WTC11 (cell line): ENCODE data around the gene OMG. TPM values are rescaled to one million over a fixed set of nuclear protein-coding genes. Genes with fewer than 3 reads are reported as not detected.

ENCODE experiments used
- ATAC-seq: fragments of 200-7000 bp; cut with Tn5 transposase; 2 replicates; pipeline ENCODE4 v1.10.0; 2021; ENCODE audit warnings: mild to moderate bottlenecking, moderate library complexity
- CTCF ChIA-PET: fragments of 300-600 bp; sonication (Branson Sonifier 250); formaldehyde crosslinking; loops from one replicate; lab custom pipeline; 2021; ENCODE audit warnings: antibody characterized with exemption; lab: Charles Lee
- POLR2A ChIA-PET: fragments of 350-600 bp; sonication (Branson Sonifier 250); formaldehyde crosslinking; loops from one replicate; lab custom pipeline; 2021; ENCODE audit warnings: antibody characterized with exemption; lab: Charles Lee
- DNase-seq: peaks from one replicate; pipeline ENCODE4 v3.0.0; 2021; ENCODE audit warnings: low spot score
- H3K27ac Mint-ChIP-seq: 2 replicates; pipeline ENCODE4 v1.8.0; 2021; ENCODE audit warnings: mixed read lengths
- H3K27me3 Mint-ChIP-seq: 2 replicates; pipeline ENCODE4 v1.8.0; 2021; ENCODE audit warnings: low read depth, mild to moderate bottlenecking, moderate library complexity, mixed read lengths
- H3K36me3 Mint-ChIP-seq: 2 replicates; pipeline ENCODE4 v1.8.0; 2021; ENCODE audit warnings: mixed read lengths
- H3K4me1 Mint-ChIP-seq: 2 replicates; pipeline ENCODE4 v1.8.0; 2022; ENCODE audit warnings: mixed read lengths
- H3K4me3 Mint-ChIP-seq: 2 replicates; pipeline ENCODE4 v1.8.0; 2021; ENCODE audit warnings: mild to moderate bottlenecking, moderate library complexity, mixed read lengths
- H3K9me3 Mint-ChIP-seq: 2 replicates; pipeline ENCODE4 v1.8.0; 2021; ENCODE audit warnings: mixed read lengths
- ATF6 ChIP-seq: sonication (generic); formaldehyde crosslinking; IDR thresholded peaks from 2 replicates; pipeline ENCODE4 v1.8.1; 2023; ENCODE audit warnings: mild to moderate bottlenecking, missing genetic modification reagents
- CREM ChIP-seq: sonication (generic); formaldehyde crosslinking; IDR thresholded peaks from 2 replicates; pipeline ENCODE4 v1.8.1; 2022; ENCODE audit warnings: mild to moderate bottlenecking, missing genetic modification reagents, moderate library complexity
- E2F4 ChIP-seq: sonication (generic); formaldehyde crosslinking; IDR thresholded peaks from 2 replicates; pipeline ENCODE4 v1.8.1; 2022; ENCODE audit warnings: low read depth, mild to moderate bottlenecking, moderate library complexity, missing genetic modification reagents, borderline replicate concordance
- E2F5 ChIP-seq: sonication (generic); formaldehyde crosslinking; IDR thresholded peaks from 2 replicates; pipeline ENCODE4 v1.8.1; 2022; ENCODE audit warnings: mild to moderate bottlenecking, moderate library complexity, missing genetic modification reagents
- ELF4 ChIP-seq: sonication (generic); formaldehyde crosslinking; IDR thresholded peaks from 2 replicates; pipeline ENCODE4 v1.8.1; 2022; ENCODE audit warnings: low read depth, mild to moderate bottlenecking, moderate library complexity, missing genetic modification reagents
- FOXP1 ChIP-seq: sonication (generic); formaldehyde crosslinking; IDR thresholded peaks from 2 replicates; pipeline ENCODE4 v1.8.0; 2022; ENCODE audit warnings: missing genetic modification reagents, mild to moderate bottlenecking, moderate library complexity, borderline replicate concordance
- FOXP4 ChIP-seq: sonication (generic); formaldehyde crosslinking; IDR thresholded peaks from 2 replicates; pipeline ENCODE4 v1.8.0; 2022; ENCODE audit warnings: mild to moderate bottlenecking, missing genetic modification reagents
- GABPB1 ChIP-seq: sonication (generic); formaldehyde crosslinking; IDR thresholded peaks from 2 replicates; pipeline ENCODE4 v1.8.1; 2023; ENCODE audit warnings: mild to moderate bottlenecking, missing genetic modification reagents
- HMGXB4 ChIP-seq: sonication (generic); formaldehyde crosslinking; IDR thresholded peaks from 2 replicates; pipeline ENCODE4 v1.8.1; 2023; ENCODE audit warnings: mild to moderate bottlenecking, moderate library complexity, missing genetic modification reagents
- IRF2 ChIP-seq: sonication (generic); formaldehyde crosslinking; IDR thresholded peaks from 2 replicates; pipeline ENCODE4 v1.8.0; 2022; ENCODE audit warnings: low read depth, missing genetic modification reagents, borderline replicate concordance
- KAT7 ChIP-seq: sonication (generic); formaldehyde crosslinking; IDR thresholded peaks from 2 replicates; pipeline ENCODE4 v1.8.1; 2023; ENCODE audit warnings: missing genetic modification reagents, mild to moderate bottlenecking, borderline replicate concordance
- MLX ChIP-seq: sonication (generic); formaldehyde crosslinking; IDR thresholded peaks from 2 replicates; pipeline ENCODE4 v1.8.1; 2023; ENCODE audit warnings: mild to moderate bottlenecking, missing genetic modification reagents, moderate library complexity
- MXD4 ChIP-seq: fragments of 250-450 bp; sonication (Bioruptor Pico); IDR thresholded peaks from 2 replicates; pipeline ENCODE4 v1.8.0; 2021; ENCODE audit warnings: mild to moderate bottlenecking, moderate library complexity, borderline replicate concordance
- MYBL2 ChIP-seq: sonication (generic); formaldehyde crosslinking; IDR thresholded peaks from 2 replicates; pipeline ENCODE4 v1.8.1; 2023; ENCODE audit warnings: mild to moderate bottlenecking, moderate library complexity, missing genetic modification reagents
- NFATC4 ChIP-seq: fragments of 250-450 bp; sonication (Bioruptor Pico); IDR thresholded peaks from 2 replicates; pipeline ENCODE4 v1.9.0; 2021; ENCODE audit warnings: mild to moderate bottlenecking
- NFE2L1 ChIP-seq: sonication (generic); formaldehyde crosslinking; IDR thresholded peaks from 2 replicates; pipeline ENCODE4 v1.8.1; 2023; ENCODE audit warnings: missing genetic modification reagents
- NR3C1 ChIP-seq: sonication (generic); formaldehyde crosslinking; conservative IDR thresholded peaks from 2 replicates; pipeline ENCODE4 v1.8.1; 2023; ENCODE audit warnings: low read depth, mild to moderate bottlenecking, missing genetic modification reagents
- TEAD1 ChIP-seq: sonication (generic); formaldehyde crosslinking; IDR thresholded peaks from 2 replicates; pipeline ENCODE4 v1.8.0; 2022; ENCODE audit warnings: mild to moderate bottlenecking, missing genetic modification reagents
- USF1 ChIP-seq: sonication (generic); formaldehyde crosslinking; IDR thresholded peaks from 2 replicates; pipeline ENCODE4 v1.8.0; 2022; ENCODE audit warnings: mild to moderate bottlenecking, missing genetic modification reagents
- USF2 ChIP-seq: sonication (generic); formaldehyde crosslinking; IDR thresholded peaks from 2 replicates; pipeline ENCODE4 v1.8.1; 2023; ENCODE audit warnings: mild to moderate bottlenecking, missing genetic modification reagents, moderate library complexity
- ZNF219 ChIP-seq: sonication (generic); formaldehyde crosslinking; IDR thresholded peaks from 2 replicates; pipeline ENCODE4 v1.8.0; 2023; ENCODE audit warnings: missing genetic modification reagents, mild to moderate bottlenecking, borderline replicate concordance
- ZNF281 ChIP-seq: sonication (generic); formaldehyde crosslinking; IDR thresholded peaks from 2 replicates; pipeline ENCODE4 v1.8.0; 2023; ENCODE audit warnings: mild to moderate bottlenecking, missing genetic modification reagents
- total RNA-seq: library from RNA; stranded (reverse); gene quantifications from 3 replicates; pipeline ENCODE4 v1.2.3, GENCODE V29; 2021

The OMG gene
- total RNA-seq, 1 experiment from 2014 or later: not detected

- TF ChIP-seq NFATC4 (CRISPR knock-in tag) (no peak), FOXP4 (no peak), TEAD1 (CRISPR knock-in tag) (no peak), KAT7 (CRISPR knock-in tag) (no peak), CREM (CRISPR knock-in tag) (no peak), FOXP1 (CRISPR knock-in tag) (no peak)
These were observed 47.3 kb downstream of the OMG start (continued) for GRCh38 chr17:31249835-31250141.

GRCh38 chr17:31248986-31249834 is 47.8 kb downstream of the OMG start:
- peak overlapping the region; percentile 52; the same call in 1 of the 2 replicates for H3K27ac Mint-ChIP-seq
- H3K4me1 Mint-ChIP-seq: peaks cover 24% of the 10 kb centered on the region
- no peaks in the 10 kb centered on the region for H3K9me3 Mint-ChIP-seq
- 0 out of 2 replicates have a peak, but pooled peaks cover 4% of the 10 kb centered on the region for H3K36me3 Mint-ChIP-seq
- DNase-seq (no peak), ATAC-seq (no peak)
- H3K4me3 Mint-ChIP-seq: no peak overlapping the region
- CTCF ChIA-PET: no interaction called here
- H3K27me3 Mint-ChIP-seq: no peaks in the 10 kb centered on the region
- POLR2A ChIA-PET: no interaction called here
- TF ChIP-seq E2F4 (CRISPR knock-in tag): no peak
- TF ChIP-seq ZNF219 (CRISPR knock-in tag): no peak
- no peak for TF ChIP-seq E2F5
- TF ChIP-seq MXD4: no peak
- no peak for TF ChIP-seq USF1 (CRISPR knock-in tag)
- no peak for TF ChIP-seq USF2
- no peak for TF ChIP-seq ELF4 (CRISPR knock-in tag)
- no peak for TF ChIP-seq GABPB1 (CRISPR knock-in tag)
- no peak for TF ChIP-seq HMGXB4 (CRISPR knock-in tag)
- no peak for TF ChIP-seq IRF2 (CRISPR knock-in tag)
- TF ChIP-seq ATF6: no peak
- TF ChIP-seq NR3C1 (CRISPR knock-in tag): no peak
- no peak for TF ChIP-seq MYBL2 (CRISPR knock-in tag)
- no peak for TF ChIP-seq CREM (CRISPR knock-in tag)
- TF ChIP-seq ZNF281 (CRISPR knock-in tag): no peak
- TF ChIP-seq MLX (CRISPR knock-in tag): no peak
- no peak for TF ChIP-seq NFE2L1
